HG03354 (cell line): ENCODE measurements around the gene SBF1.
"Not testable (repeated sequence)": the region's sequence is repeated elsewhere in the genome, so short reads cannot be mapped to it uniquely, and the experiment has no call there.

Source experiments
- ATAC-seq: cut with Tn5 transposase; IDR thresholded peaks from one replicate; pipeline ENCODE4 v1.9.1; 2021; ENCODE audit warnings: mild to moderate bottlenecking; ENCODE audit not compliant: unreplicated experiment, poor library complexity, severe bottlenecking

The SBF1 gene

GRCh38 chr22:50436015-50436830 lies 38.6 kb downstream of the SBF1 start:
- no peak for ATAC-seq

- ATAC-seq, result no peak
Observed at GRCh38 chr22:50435291-50436014, 39.4 kb downstream of the SBF1 start.

GRCh38 chr22:50434849-50435248 lies 40.0 kb downstream of the SBF1 start:
- no peak for ATAC-seq

- ATAC-seq, result not testable (repeated sequence)
Observed at GRCh38 chr22:50432877-50433510, 41.8 kb downstream of the SBF1 start.

- ATAC-seq, result no peak
Observed at GRCh38 chr22:50432131-50432876, 42.5 kb downstream of the SBF1 start.

GRCh38 chr22:50425179-50425916 lies 49.5 kb downstream of the SBF1 start:
- no peak for ATAC-seq

GRCh38 chr22:50423956-50424355 lies 50.9 kb downstream of the SBF1 start:
- ATAC-seq, result no peak

- ATAC-seq, result no peak
Observed at GRCh38 chr22:50422961-50423815, 51.6 kb downstream of the SBF1 start.

GRCh38 chr22:50422046-50422445 lies 52.8 kb downstream of the SBF1 start:
- ATAC-seq, result no peak

- ATAC-seq, result no peak
Observed at GRCh38 chr22:50420581-50420980, 54.3 kb downstream of the SBF1 start.

- no peak for ATAC-seq
Observed at GRCh38 chr22:50420015-50420414, 54.8 kb downstream of the SBF1 start.

- no peak for ATAC-seq
Observed at GRCh38 chr22:50419116-50419515, 55.7 kb downstream of the SBF1 start.

- no peak for ATAC-seq
Observed at GRCh38 chr22:50418624-50419023, 56.2 kb downstream of the SBF1 start.

- ATAC-seq, result no peak
Observed at GRCh38 chr22:50417411-50418210, 57.2 kb downstream of the SBF1 start.

GRCh38 chr22:50416996-50417395 lies 57.8 kb downstream of the SBF1 start:
- no peak for ATAC-seq

GRCh38 chr22:50415426-50415825 lies 59.4 kb downstream of the SBF1 start:
- ATAC-seq, result no peak

GRCh38 chr22:50414476-50415248 lies 60.2 kb downstream of the SBF1 start:
- no peak for ATAC-seq
